ENCODE results near the gene MDM2. TPM values are rescaled to one million over a fixed set of nuclear protein-coding genes. Genes with fewer than 3 reads are reported as not detected.

Gene MDM2
- polyA plus RNA-seq, 3 donors: 16.2 to 39.9 (median 27.6) TPM

- no peaks in the 10 kb centered on the region for H4K20me1 ChIP-seq (ENCODE audit: insufficient read depth, low read length)
- no peaks in the 10 kb centered on the region for H3K79me2 ChIP-seq (ENCODE audit: insufficient read depth, low read length)
- H3K36me3 ChIP-seq (replicated peaks in 1 of 2; ENCODE audit: control insufficient read depth in 1 of 2, insufficient read depth in 2 of 2, low read length in 2 of 2): no peaks in the 10 kb centered on the region
- no peak overlapping the region for H3K27ac Mint-ChIP-seq
- DNase-seq: no peak
- intact Hi-C loops (cut with micrococcal nuclease): no loop called here
- peaks cover 2% of the 10 kb centered on the region for H3K4me1 Mint-ChIP-seq
- H3K4me3 ChIP-seq (replicated peaks in 1 of 3; ENCODE audit: low read depth in 2 of 3, low read length in 3 of 3): no peak overlapping the region
- no peak overlapping the region for H3K9ac ChIP-seq (ENCODE audit: insufficient read depth, low read length, poor library complexity, severe bottlenecking)
- H3K27me3 ChIP-seq (ENCODE audit: control insufficient read depth in 2 of 2, insufficient read depth in 2 of 2, low read length in 2 of 2): no peaks in the 10 kb centered on the region
- H3K4me1 ChIP-seq (ENCODE audit: control insufficient read depth in 1 of 2, insufficient read depth in 2 of 2, low read length in 2 of 2): peaks cover 5 to 7% of the 10 kb centered on the region in 2 donors
- H2AFZ ChIP-seq (ENCODE audit: insufficient read depth, low read depth, low read length, poor library complexity, severe bottlenecking): no peak overlapping the region
- H3K9me3 Mint-ChIP-seq: peaks cover 0 to 3% (median 0%) of the 10 kb centered on the region in 7 donors
- TF ChIP-seq, protein P1, sequence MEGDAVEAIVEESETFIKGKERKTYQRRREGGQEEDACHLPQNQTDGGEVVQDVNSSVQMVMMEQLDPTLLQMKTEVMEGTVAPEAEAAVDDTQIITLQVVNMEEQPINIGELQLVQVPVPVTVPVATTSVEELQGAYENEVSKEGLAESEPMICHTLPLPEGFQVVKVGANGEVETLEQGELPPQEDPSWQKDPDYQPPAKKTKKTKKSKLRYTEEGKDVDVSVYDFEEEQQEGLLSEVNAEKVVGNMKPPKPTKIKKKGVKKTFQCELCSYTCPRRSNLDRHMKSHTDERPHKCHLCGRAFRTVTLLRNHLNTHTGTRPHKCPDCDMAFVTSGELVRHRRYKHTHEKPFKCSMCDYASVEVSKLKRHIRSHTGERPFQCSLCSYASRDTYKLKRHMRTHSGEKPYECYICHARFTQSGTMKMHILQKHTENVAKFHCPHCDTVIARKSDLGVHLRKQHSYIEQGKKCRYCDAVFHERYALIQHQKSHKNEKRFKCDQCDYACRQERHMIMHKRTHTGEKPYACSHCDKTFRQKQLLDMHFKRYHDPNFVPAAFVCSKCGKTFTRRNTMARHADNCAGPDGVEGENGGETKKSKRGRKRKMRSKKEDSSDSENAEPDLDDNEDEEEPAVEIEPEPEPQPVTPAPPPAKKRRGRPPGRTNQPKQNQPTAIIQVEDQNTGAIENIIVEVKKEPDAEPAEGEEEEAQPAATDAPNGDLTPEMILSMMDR (IDR thresholded peaks at IDR 0.05): no peak
- H3K27ac ChIP-seq (ENCODE audit: low read depth in 1 of 2, low read length in 2 of 2): no peak overlapping the region
- no peaks in the 10 kb centered on the region for H3K36me3 Mint-ChIP-seq
- H3K4me2 ChIP-seq (replicated peaks; ENCODE audit: extremely low read depth, low read length, poor library complexity, severe bottlenecking): no peak overlapping the region
- no peak overlapping the region for H3K4me3 Mint-ChIP-seq
- no peaks in the 10 kb centered on the region for H3K27me3 Mint-ChIP-seq (ENCODE audit: low read depth in 3 of 3)
- WGBS (ENCODE audit: insufficient coverage): 100% methylated on average over 1 of the region's 4 CpGs
- H3K9me3 ChIP-seq (replicated peaks in 1 of 2; ENCODE audit: control insufficient read depth in 1 of 2, insufficient read depth in 1 of 2, low read length in 2 of 2): no peaks in the 10 kb centered on the region
These were observed 13.9 kb upstream of the MDM2 start for GRCh38 chr12:68793975-68794652.

DNA sequence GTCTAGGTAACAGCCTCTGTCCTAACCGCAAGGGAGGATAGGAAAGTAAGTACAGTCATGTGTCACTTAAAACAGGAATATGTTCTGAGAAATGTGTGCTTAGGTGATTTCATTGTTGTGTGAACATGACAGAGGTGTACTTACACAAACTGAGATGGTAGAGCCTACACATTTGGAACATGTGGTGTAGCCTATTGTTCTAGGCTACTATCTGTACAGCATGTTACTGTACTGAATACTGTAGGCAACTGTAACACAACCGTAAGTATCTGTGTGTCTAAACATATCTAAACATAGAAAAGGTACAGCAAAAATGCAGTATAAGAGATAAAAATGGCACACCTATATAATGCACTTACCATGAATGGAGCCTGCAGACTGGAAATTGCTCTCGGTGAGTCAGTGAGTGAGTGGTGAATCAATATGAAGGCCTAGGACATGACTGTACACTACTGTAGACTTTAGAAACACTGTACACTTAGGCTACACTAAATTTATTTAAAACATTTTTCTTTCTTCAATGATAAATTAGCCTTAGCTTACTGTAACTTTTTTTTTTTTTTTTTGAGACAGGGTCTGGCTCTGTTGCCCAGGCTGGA lies 13.2 kb upstream of the MDM2 start:
- Histone ChIP-seq H3K79me2 (ENCODE audit: insufficient read depth, low read length) (no peaks in the 10 kb centered on the region), H3K27ac (ENCODE audit: low read depth in 1 of 2, low read length in 2 of 2) (no peak overlapping the region), H3K27me3 (ENCODE audit: control insufficient read depth in 2 of 2, insufficient read depth in 2 of 2, low read length in 2 of 2) (no peaks in the 10 kb centered on the region), H3K4me2 (replicated peaks; ENCODE audit: extremely low read depth, low read length, poor library complexity, severe bottlenecking) (no peak overlapping the region), H3K36me3 (replicated peaks in 1 of 2; ENCODE audit: control insufficient read depth in 1 of 2, insufficient read depth in 2 of 2, low read length in 2 of 2) (no peaks in the 10 kb centered on the region), H4K20me1 (ENCODE audit: insufficient read depth, low read length) (no peaks in the 10 kb centered on the region), H3K4me1 (ENCODE audit: control insufficient read depth in 1 of 2, insufficient read depth in 2 of 2, low read length in 2 of 2) (peaks cover 0 to under 1% of the 10 kb centered on the region in 2 donors), H3K4me3 (replicated peaks in 1 of 3; ENCODE audit: low read depth in 2 of 3, low read length in 3 of 3) (no peak overlapping the region), H3K9ac (ENCODE audit: insufficient read depth, low read length, poor library complexity, severe bottlenecking) (no peak overlapping the region), H3K9me3 (replicated peaks in 1 of 2; ENCODE audit: control insufficient read depth in 1 of 2, insufficient read depth in 1 of 2, low read length in 2 of 2) (no peaks in the 10 kb centered on the region), H2AFZ (ENCODE audit: insufficient read depth, low read depth, low read length, poor library complexity, severe bottlenecking) (no peak overlapping the region)
- Mint-ChIP-seq H3K9me3 (peaks cover 0 to 3% (median 0%) of the 10 kb centered on the region in 7 donors), H3K4me3 (no peak overlapping the region), H3K27me3 (ENCODE audit: low read depth in 3 of 3) (no peaks in the 10 kb centered on the region), H3K36me3 (no peaks in the 10 kb centered on the region), H3K27ac (no peak overlapping the region), H3K4me1 (no peaks in the 10 kb centered on the region)
- no CpG with 5 or more reads among the region's 3 CpGs for WGBS (ENCODE audit: insufficient coverage)
- DNase-seq: no peak
- intact Hi-C loops (cut with micrococcal nuclease): no loop called here
- TF ChIP-seq, protein P1 (IDR thresholded peaks at IDR 0.05): no peak
